MM.1S (cell line): ENCODE results near the gene CNN3.

Source experiments
- CTCF ChIP-seq: fragments of 300-600 bp; sonication (generic); IDR thresholded peaks from 2 replicates; pipeline ENCODE4 v1.5.1; 2016; ENCODE audit warnings: antibody characterized with exemption, low read length, mixed read lengths
- EZH2 ChIP-seq: fragments of 300-600 bp; sonication (generic); optimal IDR thresholded peaks from 2 replicates; pipeline ENCODE3; 2017; ENCODE audit warnings: low read depth, mild to moderate bottlenecking, antibody characterized with exemption, low read length, mixed read lengths
- EZH2phosphoT487 ChIP-seq: fragments of 300-600 bp; sonication (generic); IDR thresholded peaks from 2 replicates; pipeline ENCODE4 v1.6.1; 2018; ENCODE audit warnings: antibody characterized with exemption, low read length

GRCh38 chr1:94901841-94902240, 25.1 kb downstream of the CNN3 start:
- TF ChIP-seq EZH2phosphoT487 (no peak), CTCF (no peak), EZH2 (no peak)
